Mucosa of stomach (tissue), 1 donor: ENCODE measurements around the gene ASIC1.
A peak's percentile ranks its signal among the peaks of the same experiment; 100 is the strongest.
"Not testable (repeated sequence)": the region's sequence is repeated elsewhere in the genome, so short reads cannot be mapped to it uniquely, and the experiment has no call there.

Experiments used
- H3K27me3 ChIP-seq: one replicate; pipeline ENCODE4 v1.7.0; 2013; ENCODE audit warnings: mild to moderate bottlenecking, low read length; ENCODE audit not compliant: control insufficient read depth, insufficient read depth
- H3K36me3 ChIP-seq: one replicate; pipeline ENCODE4 v1.7.0; 2013; ENCODE audit warnings: low read length; ENCODE audit not compliant: control insufficient read depth, insufficient read depth
- H3K4me1 ChIP-seq: one replicate; pipeline ENCODE4 v1.7.0; 2013; ENCODE audit warnings: mild to moderate bottlenecking, low read length; ENCODE audit not compliant: control insufficient read depth, insufficient read depth
- H3K4me3 ChIP-seq: one replicate; pipeline ENCODE4 v1.7.0; 2013; ENCODE audit warnings: low read length
- H3K9ac ChIP-seq: one replicate; pipeline ENCODE4 v1.7.0; 2013; ENCODE audit warnings: mild to moderate bottlenecking, low read length, moderate library complexity
- H3K9me3 ChIP-seq: one replicate; pipeline ENCODE4 v1.7.0; 2013; ENCODE audit warnings: mild to moderate bottlenecking, low read length, moderate library complexity; ENCODE audit not compliant: control insufficient read depth
- donor health status: Pancreatic carcinoma.

ASIC1 gene

DNA sequence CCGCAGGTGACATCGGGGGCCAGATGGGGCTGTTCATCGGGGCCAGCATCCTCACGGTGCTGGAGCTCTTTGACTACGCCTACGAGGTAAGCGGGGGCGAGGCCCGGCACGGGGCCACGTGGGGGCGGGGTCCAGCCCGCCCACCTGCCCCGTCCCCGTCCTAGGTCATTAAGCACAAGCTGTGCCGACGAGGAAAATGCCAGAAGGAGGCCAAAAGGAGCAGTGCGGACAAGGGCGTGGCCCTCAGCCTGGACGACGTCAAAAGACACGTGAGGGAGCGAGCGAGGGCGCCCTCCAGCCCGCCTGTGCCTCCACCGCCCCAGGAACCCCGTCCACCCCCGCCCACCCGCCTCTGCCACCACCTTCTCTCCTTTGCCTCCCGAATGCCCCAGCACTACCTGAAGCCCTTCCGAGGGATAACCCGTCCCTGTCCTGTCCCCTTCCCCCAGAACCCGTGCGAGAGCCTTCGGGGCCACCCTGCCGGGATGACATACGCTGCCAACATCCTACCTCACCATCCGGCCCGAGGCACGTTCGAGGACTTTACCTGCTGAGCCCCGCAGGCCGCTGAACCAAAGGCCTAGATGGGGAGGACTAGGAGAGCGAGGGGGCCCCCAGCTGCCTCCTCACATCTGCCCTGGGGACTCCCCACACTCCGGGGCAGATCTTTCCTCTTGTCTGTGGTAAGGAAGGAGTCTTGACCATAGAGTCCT, 23.9 kb downstream of the ASIC1 start:
- Histone ChIP-seq H3K9me3 (no peaks in the 10 kb centered on the region), H3K4me1 (no peaks in the 10 kb centered on the region), H3K27me3 (no peaks in the 10 kb centered on the region), H3K36me3 (no peaks in the 10 kb centered on the region), H3K9ac (no peak overlapping the region), H3K4me3 (no peak overlapping the region)

DNA sequence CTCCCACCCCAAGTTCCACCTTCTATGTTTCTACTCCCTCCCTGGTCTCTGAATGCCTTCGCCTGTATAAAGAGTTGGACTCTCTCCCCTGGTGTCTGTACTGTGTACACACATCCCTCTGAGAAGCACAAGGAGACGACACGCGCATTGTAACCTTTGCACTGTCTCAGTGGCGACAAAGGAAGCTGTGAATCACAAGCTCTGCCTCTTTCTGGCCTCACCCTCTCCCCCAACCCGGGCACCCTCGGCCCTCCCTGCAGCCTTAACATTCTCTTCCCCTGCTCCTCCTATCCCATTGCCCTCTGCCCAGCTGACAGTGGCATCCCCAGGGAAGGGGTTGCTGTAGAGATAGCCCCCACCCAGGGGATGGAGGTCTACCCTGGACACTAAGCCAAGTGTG, 25.2 kb downstream of the ASIC1 start:
- Histone ChIP-seq H3K36me3 (no peaks in the 10 kb centered on the region), H3K9ac (no peak overlapping the region), H3K4me3 (no peak overlapping the region), H3K27me3 (no peaks in the 10 kb centered on the region), H3K9me3 (no peaks in the 10 kb centered on the region), H3K4me1 (no peaks in the 10 kb centered on the region)

DNA sequence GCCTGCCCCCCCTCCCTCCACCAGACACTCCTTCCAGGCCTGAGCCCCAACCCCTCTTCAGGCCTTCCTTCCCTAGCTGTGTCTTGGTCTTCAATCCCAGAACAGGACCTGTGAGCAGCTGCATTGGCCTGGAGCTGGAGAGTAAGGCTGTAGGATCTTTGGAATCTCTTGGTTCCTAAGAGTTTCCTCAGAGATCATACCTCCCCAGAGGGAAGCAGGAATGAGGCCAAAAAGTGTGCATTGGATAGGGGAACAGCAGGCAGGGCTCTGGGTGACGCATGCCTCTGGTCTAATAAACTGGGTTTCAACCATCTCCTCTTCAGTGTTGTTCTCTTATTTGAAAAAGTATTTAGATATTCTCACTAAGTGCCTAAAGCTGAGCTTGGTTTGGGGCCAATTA, 25.9 kb downstream of the ASIC1 start:
- Histone ChIP-seq H3K36me3 (no peaks in the 10 kb centered on the region), H3K9me3 (no peaks in the 10 kb centered on the region), H3K27me3 (no peaks in the 10 kb centered on the region), H3K9ac (no peak overlapping the region), H3K4me3 (no peak overlapping the region), H3K4me1 (no peaks in the 10 kb centered on the region)

DNA sequence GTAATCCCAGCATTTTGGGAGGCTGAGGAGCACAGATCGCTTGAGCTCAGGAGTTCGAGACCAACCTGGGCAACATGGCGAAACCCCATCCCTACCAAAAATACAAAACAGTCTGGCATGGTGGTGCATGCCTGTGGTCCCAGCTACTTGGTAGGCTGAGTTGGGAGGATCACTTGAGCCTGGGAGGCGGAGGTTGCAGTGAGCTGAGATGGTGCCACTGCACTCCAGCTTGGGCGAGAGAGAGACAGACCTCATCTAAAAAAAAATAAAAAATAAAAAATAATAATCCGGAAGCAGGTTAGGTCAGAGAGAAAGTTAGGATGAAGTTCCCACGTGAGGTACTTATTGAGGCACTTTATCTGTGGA, 27.0 kb downstream of the ASIC1 start:
- Histone ChIP-seq H3K4me3 (peak overlapping the region; percentile 79), H3K9ac (peak overlapping the region; percentile 77)
- H3K4me1 ChIP-seq, H3K9me3 ChIP-seq, H3K36me3 ChIP-seq, H3K27me3 ChIP-seq: not testable (repeated sequence)

DNA sequence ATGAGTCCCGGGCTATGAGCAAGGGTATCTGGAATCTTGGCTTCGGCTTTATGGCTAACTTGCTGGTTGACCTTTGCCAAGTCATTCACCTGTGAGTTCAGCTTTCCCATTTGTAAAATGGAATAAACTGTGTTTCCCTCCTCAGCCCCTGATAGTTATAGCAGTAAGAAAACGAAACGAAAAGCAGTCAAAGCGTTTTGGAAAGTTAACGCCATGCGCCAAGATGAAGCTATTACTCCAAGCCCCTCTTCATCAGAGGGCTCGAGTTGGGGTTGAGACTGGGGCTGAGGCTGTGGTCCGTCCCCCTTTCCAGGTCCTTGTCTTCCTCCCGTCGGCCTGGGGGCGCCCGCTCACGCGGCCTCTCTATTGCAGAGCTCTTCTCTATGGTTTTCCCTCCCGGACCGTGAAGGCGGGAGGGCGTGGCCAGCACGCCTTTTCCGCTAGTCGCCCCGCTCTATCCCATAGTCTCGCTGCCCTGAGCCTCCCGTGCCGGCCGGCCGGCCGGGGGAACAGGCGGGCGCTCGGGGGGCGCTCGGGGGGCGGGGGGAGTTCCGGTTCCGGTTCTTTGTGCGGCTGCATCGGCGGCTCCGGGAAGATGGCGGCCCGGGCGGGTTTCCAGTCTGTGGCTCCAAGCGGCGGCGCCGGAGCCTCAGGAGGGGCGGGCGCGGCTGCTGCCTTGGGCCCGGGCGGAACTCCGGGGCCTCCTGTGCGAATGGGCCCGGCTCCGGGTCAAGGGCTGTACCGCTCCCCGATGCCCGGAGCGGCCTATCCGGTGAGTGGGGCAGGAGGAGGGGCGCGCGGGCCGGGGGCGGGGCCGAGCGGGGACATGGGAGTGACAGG, 27.6 kb downstream of the ASIC1 start, which contains the start of gene SMARCD1:
Gene SMARCD1, plus strand, starts transcription at position 568 of the 840 bp plus-strand sequence. Its CDS starts 28 bp downstream, at position 596.
- peak within 1 kb of the TSS; percentile 77 for H3K9ac ChIP-seq
- peak within 1 kb of the TSS; percentile 79 for H3K4me3 ChIP-seq
- H3K4me1 ChIP-seq = no peaks in the 10 kb centered on the region
- no peaks in the 10 kb centered on the region for H3K27me3 ChIP-seq
- no peaks in the 10 kb centered on the region for H3K36me3 ChIP-seq
- no peaks in the 10 kb centered on the region for H3K9me3 ChIP-seq

DNA sequence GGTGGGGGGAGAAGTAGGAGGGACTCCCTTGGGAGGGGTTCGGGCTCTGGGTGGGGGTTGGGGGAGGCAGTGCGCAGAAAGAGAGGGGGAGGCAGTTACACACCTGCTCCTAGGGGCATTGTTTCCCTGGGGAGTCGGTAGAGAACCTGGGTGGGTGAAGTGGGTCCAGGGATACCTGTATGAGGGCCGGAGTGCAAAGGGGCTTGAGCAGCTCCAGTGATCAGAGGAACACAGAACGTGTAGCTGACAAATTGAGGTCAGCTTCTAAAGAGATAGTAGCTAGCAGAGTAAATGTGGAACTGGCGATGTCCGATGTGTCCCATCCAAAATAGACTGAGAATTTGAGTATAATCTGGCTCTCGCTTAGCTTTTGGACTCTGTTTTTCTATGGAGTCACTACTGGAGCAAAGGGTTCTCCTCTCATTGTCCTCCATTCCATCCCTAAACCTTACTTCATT, 28.2 kb downstream of the ASIC1 start:
- Histone ChIP-seq H3K9ac (peak overlapping the region; percentile 77), H3K4me1 (no peaks in the 10 kb centered on the region), H3K9me3 (no peaks in the 10 kb centered on the region), H3K36me3 (no peaks in the 10 kb centered on the region), H3K27me3 (no peaks in the 10 kb centered on the region), H3K4me3 (no peak overlapping the region)

DNA sequence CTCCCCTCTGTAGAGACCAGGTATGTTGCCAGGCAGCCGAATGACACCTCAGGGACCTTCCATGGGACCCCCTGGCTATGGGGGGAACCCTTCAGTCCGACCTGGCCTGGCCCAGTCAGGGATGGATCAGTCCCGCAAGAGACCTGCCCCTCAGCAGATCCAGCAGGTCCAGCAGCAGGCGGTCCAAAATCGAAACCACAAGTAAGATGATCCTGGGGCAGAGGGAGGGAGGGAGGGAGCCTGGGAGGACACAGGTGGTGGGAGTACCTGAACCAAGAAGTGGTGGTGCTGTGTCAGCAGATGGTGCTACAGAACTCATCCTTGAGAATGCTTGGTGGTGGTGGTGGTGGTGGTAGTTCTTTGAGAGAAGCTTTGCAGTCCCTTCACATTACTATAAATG, 28.8 kb downstream of the ASIC1 start:
- Histone ChIP-seq H3K36me3 (no peaks in the 10 kb centered on the region), H3K9ac (peak overlapping the region; percentile 77), H3K4me3 (no peak overlapping the region), H3K27me3 (no peaks in the 10 kb centered on the region), H3K9me3 (no peaks in the 10 kb centered on the region), H3K4me1 (no peaks in the 10 kb centered on the region)

DNA sequence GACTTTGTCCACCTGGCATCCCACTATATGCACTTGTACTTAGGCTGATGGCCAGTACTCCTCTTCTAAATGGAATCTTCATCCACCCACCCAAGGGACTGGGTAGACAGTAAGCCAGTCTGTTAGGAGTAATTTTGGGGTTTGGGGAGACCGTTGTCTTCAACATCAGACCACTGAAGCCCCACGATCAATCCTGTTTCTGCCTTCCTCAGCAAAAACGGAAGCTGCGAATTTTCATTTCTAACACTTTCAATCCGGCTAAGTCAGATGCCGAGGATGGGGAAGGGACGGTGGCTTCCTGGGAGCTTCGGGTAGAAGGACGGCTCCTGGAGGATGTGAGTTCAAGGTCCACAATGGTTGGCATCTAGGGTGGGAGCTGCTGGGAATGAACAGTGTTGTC, 29.8 kb downstream of the ASIC1 start:
- no peaks in the 10 kb centered on the region for H3K4me1 ChIP-seq
- no peaks in the 10 kb centered on the region for H3K36me3 ChIP-seq
- no peak overlapping the region for H3K4me3 ChIP-seq
- H3K9me3 ChIP-seq = no peaks in the 10 kb centered on the region
- no peaks in the 10 kb centered on the region for H3K27me3 ChIP-seq
- no peak overlapping the region for H3K9ac ChIP-seq

DNA sequence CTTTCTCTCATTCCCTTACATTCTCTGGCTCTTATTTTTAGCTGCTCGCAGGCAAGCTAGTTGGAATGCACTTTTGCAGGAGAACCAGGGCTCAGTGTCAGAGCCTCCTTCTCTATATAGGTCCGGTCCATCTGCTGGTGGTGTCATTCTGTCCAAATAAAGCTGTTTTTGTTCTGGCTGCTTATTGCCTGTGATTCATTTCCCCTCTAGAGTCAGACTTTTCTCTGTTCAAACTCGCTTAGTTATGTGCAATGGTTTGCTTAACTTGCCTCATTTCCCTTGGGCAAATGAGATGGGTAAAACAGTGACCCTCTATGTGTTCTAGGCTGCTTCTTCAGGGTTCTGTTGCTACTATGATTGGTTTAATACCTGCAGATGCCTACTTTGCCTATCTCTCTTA, 30.6 kb downstream of the ASIC1 start:
- H3K4me1 ChIP-seq = no peaks in the 10 kb centered on the region
- no peaks in the 10 kb centered on the region for H3K36me3 ChIP-seq
- H3K4me3 ChIP-seq = no peak overlapping the region
- H3K9me3 ChIP-seq = no peaks in the 10 kb centered on the region
- H3K27me3 ChIP-seq = no peaks in the 10 kb centered on the region
- no peak overlapping the region for H3K9ac ChIP-seq

DNA sequence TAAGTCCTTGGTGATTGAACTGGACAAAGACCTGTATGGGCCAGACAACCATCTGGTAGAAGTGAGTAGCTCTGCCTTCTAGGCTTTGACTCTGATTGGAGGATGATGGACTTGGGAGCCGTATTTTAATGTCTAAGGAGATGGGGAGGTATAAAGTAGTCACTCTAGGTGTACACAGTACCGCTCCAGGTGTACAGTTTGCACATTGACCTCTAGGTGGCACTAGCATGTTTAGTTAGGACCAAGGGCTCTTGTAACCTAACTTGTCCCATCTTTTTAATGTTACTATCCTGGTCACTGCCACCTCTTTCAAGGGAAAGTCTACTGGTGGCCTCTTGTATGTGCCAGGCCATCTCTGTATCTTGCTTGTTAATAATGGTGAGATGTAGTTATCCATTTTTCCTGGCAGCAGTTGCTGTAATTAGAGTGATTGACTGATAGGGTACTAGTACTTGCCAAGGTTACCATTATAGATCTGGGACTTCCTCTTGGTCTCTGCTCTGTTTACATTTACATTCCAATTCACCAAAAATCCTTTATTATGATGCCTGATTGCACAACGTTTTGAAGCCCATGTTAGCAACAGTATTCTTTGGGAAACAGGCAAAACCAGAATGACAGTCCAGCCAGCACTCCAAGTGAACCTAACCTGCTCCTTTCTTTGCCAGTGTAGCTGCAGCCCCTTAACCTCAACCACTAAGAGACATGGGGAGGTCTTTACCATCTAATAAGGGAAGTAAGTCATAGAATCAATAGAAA, 31.4 kb downstream of the ASIC1 start:
- H3K9ac ChIP-seq = no peak overlapping the region
- no peak overlapping the region for H3K4me3 ChIP-seq
- no peaks in the 10 kb centered on the region for H3K27me3 ChIP-seq
- no peaks in the 10 kb centered on the region for H3K9me3 ChIP-seq
- no peaks in the 10 kb centered on the region for H3K4me1 ChIP-seq
- no peaks in the 10 kb centered on the region for H3K36me3 ChIP-seq

DNA sequence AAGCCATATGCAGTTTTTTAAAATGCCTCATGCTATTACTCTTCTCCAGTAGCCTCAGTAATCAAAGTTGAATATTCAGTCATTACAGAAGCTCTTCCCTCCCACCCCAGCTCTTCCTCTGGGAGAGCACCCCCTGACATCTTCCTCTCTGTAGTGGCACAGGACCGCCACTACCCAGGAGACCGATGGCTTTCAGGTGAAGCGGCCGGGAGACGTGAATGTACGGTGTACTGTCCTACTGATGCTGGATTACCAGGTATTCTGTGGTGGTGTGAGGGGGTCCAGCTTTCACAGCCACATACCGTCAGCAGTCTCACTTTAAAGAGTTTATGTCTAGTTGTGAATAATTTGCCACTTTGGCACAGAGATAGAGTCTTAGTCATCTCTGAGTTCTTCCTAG, 32.3 kb downstream of the ASIC1 start:
- H3K4me1 ChIP-seq = no peaks in the 10 kb centered on the region
- H3K9ac ChIP-seq = no peak overlapping the region
- no peaks in the 10 kb centered on the region for H3K27me3 ChIP-seq
- no peaks in the 10 kb centered on the region for H3K36me3 ChIP-seq
- H3K9me3 ChIP-seq = no peaks in the 10 kb centered on the region
- no peak overlapping the region for H3K4me3 ChIP-seq

DNA sequence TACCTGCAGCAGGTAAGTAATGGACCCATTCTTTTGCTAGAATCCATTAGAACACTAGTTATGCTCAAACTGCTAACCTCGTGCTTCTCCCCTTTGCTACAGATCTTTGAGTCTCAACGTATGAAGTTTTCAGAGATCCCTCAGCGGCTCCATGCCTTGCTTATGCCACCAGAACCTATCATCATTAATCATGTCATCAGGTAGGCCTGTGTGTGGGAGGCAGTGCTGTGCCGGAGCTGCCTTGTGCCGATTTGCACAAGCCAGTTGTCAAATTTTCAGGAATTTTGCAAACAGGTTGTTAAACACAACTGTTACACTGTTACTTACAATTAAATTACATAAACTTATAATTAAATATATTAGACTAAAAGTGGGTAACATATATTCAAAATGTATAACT, 33.0 kb downstream of the ASIC1 start:
- no peak overlapping the region for H3K4me3 ChIP-seq
- H3K9me3 ChIP-seq = no peaks in the 10 kb centered on the region
- no peaks in the 10 kb centered on the region for H3K27me3 ChIP-seq
- no peaks in the 10 kb centered on the region for H3K4me1 ChIP-seq
- no peak overlapping the region for H3K9ac ChIP-seq
- no peaks in the 10 kb centered on the region for H3K36me3 ChIP-seq
